H9 (cell line): ENCODE measurements around the gene LRG1. TPM values are rescaled to one million over a fixed set of nuclear protein-coding genes. Genes with fewer than 3 reads are reported as not detected.

Source experiments
- DNase-seq: peaks from one replicate; pipeline ENCODE4 v3.0.0-alpha.2; 2017
- H2AFZ ChIP-seq: one replicate; pipeline ENCODE4 v1.6.1; 2013; ENCODE audit warnings: mild to moderate bottlenecking, low read length, control low read depth, moderate library complexity
- H2AK5ac ChIP-seq: 2 replicates; pipeline ENCODE4 v1.6.1; 2013; ENCODE audit warnings: low read length, control low read depth, mixed read lengths; ENCODE audit not compliant: insufficient read length
- H2BK120ac ChIP-seq: one replicate; pipeline ENCODE4 v1.6.1; 2013; ENCODE audit warnings: low read depth, mild to moderate bottlenecking, low read length, control low read depth, inconsistent platforms; ENCODE audit not compliant: poor library complexity, severe bottlenecking
- H2BK12ac ChIP-seq: 2 replicates; pipeline ENCODE4 v1.6.1; 2013; ENCODE audit warnings: low read length, control low read depth, mixed read lengths, low read depth; ENCODE audit not compliant: insufficient read length
- H2BK15ac ChIP-seq: 2 replicates; pipeline ENCODE4 v1.6.1; 2013; ENCODE audit warnings: low read depth, low read length, control low read depth
- H2BK20ac ChIP-seq: one replicate; pipeline ENCODE4 v1.6.1; 2013; ENCODE audit warnings: low read depth, mild to moderate bottlenecking, low read length, control low read depth, inconsistent platforms; ENCODE audit not compliant: poor library complexity, severe bottlenecking
- H2BK5ac ChIP-seq: 2 replicates; pipeline ENCODE4 v1.6.1; 2013; ENCODE audit warnings: low read length, control low read depth, mixed read lengths; ENCODE audit not compliant: insufficient read length
- H3K14ac ChIP-seq: 2 replicates; pipeline ENCODE4 v1.6.1; 2013; ENCODE audit warnings: low read length, control low read depth; ENCODE audit not compliant: insufficient read depth
- H3K18ac ChIP-seq: 2 replicates; pipeline ENCODE4 v1.6.1; 2013; ENCODE audit warnings: low read depth, mild to moderate bottlenecking, mixed read lengths, low read length, control low read depth; ENCODE audit not compliant: insufficient read length
- H3K23ac ChIP-seq: 2 replicates; pipeline ENCODE4 v1.6.1; 2013; ENCODE audit warnings: low read length, control low read depth, mixed read lengths, low read depth; ENCODE audit not compliant: insufficient read length
- H3K23me2 ChIP-seq: 2 replicates; pipeline ENCODE4 v1.6.1; 2013; ENCODE audit warnings: low read depth, mild to moderate bottlenecking, mixed read lengths, low read length, control low read depth; ENCODE audit not compliant: insufficient read length, poor library complexity, severe bottlenecking
- H3K27ac ChIP-seq: 2 replicates; pipeline ENCODE4 v1.5.1; 2013; ENCODE audit warnings: low read length, control low read depth, mixed read lengths, low read depth; ENCODE audit not compliant: insufficient read length
- H3K27me3 ChIP-seq: 2 replicates; pipeline ENCODE4 v1.6.1; 2013; ENCODE audit warnings: low read length, control low read depth, inconsistent platforms; ENCODE audit not compliant: insufficient read depth
- H3K4ac ChIP-seq: 2 replicates; pipeline ENCODE4 v1.6.1; 2013; ENCODE audit warnings: low read depth, mild to moderate bottlenecking, control low read depth, inconsistent platforms, low read length, moderate library complexity
- H3K4me1 ChIP-seq: 2 replicates; pipeline ENCODE4 v1.6.1; 2013; ENCODE audit warnings: low read length, control low read depth, inconsistent platforms; ENCODE audit not compliant: insufficient read depth
- H3K4me2 ChIP-seq: 2 replicates; pipeline ENCODE4 v1.6.1; 2013; ENCODE audit warnings: low read length, control low read depth, mixed read lengths; ENCODE audit not compliant: insufficient read length, insufficient read depth
- H3K56ac ChIP-seq: 2 replicates; pipeline ENCODE4 v1.6.1; 2013; ENCODE audit warnings: low read depth, mild to moderate bottlenecking, mixed read lengths, low read length, control low read depth; ENCODE audit not compliant: insufficient read length
- H3K79me1 ChIP-seq: 2 replicates; pipeline ENCODE4 v1.6.1; 2013; ENCODE audit warnings: low read depth, mild to moderate bottlenecking, moderate library complexity, low read length, control low read depth, inconsistent platforms; ENCODE audit not compliant: insufficient read depth, poor library complexity, severe bottlenecking
- H3K79me2 ChIP-seq: 2 replicates; pipeline ENCODE4 v1.6.1; 2013; ENCODE audit warnings: low read length, control low read depth, inconsistent platforms; ENCODE audit not compliant: insufficient read depth
- H3K9ac ChIP-seq: 2 replicates; pipeline ENCODE4 v1.6.1; 2013; ENCODE audit warnings: low read length, control low read depth, mixed read lengths; ENCODE audit not compliant: insufficient read length; ENCODE audit errors: extremely low read depth
- H3K9me3 ChIP-seq: one replicate; pipeline ENCODE4 v1.6.1; 2013; ENCODE audit warnings: low read depth, low read length, inconsistent platforms; ENCODE audit not compliant: control insufficient read depth
- H3T11ph ChIP-seq: one replicate; pipeline ENCODE4 v1.6.1; 2013; ENCODE audit warnings: mild to moderate bottlenecking, low read length, control low read depth, inconsistent platforms
- H4K20me1 ChIP-seq: one replicate; pipeline ENCODE4 v1.6.1; 2013; ENCODE audit not compliant: control insufficient read depth, insufficient read length, insufficient read depth
- H4K5ac ChIP-seq: 2 replicates; pipeline ENCODE4 v1.6.1; 2013; ENCODE audit warnings: low read depth, mild to moderate bottlenecking, mixed read lengths, low read length, control low read depth; ENCODE audit not compliant: insufficient read length
- H4K8ac ChIP-seq: replicated peaks from 2 replicates; pipeline ENCODE4 v1.6.1; 2013; ENCODE audit warnings: low read length, control low read depth, mixed read lengths, low read depth; ENCODE audit not compliant: insufficient read length
- H4K91ac ChIP-seq: 2 replicates; pipeline ENCODE4 v1.6.1; 2013; ENCODE audit warnings: low read depth, mild to moderate bottlenecking, moderate library complexity, mixed read lengths, low read length, control low read depth; ENCODE audit not compliant: insufficient read length
- H3K27ac Mint-ChIP-seq, 3 experiments: 2 replicates in 2 of 3; 3 replicates in 1 of 3; pipeline ENCODE4 v1.8.0; 2020 to 2021; ENCODE audit warnings: mixed read lengths in 3 of 3, mild to moderate bottlenecking in 1 of 3, moderate library complexity in 1 of 3
- H3K27me3 Mint-ChIP-seq: 2 replicates; pipeline ENCODE4 v1.8.0; 2021; ENCODE audit warnings: low read depth, mild to moderate bottlenecking, moderate library complexity, mixed read lengths
- H3K36me3 Mint-ChIP-seq, 3 experiments: 2 replicates in 2 of 3; 3 replicates in 1 of 3; pipeline ENCODE4 v1.8.0; 2020 to 2021; ENCODE audit warnings: low read depth in 3 of 3, mixed read lengths in 3 of 3; ENCODE audit not compliant: insufficient read depth in 1 of 3
- H3K4me1 Mint-ChIP-seq, 2 experiments: 2 replicates each; pipeline ENCODE4 v1.8.0; 2020; ENCODE audit warnings: mixed read lengths in 2 of 2
- H3K4me3 Mint-ChIP-seq, 2 experiments: 2 replicates in 1 of 2; 3 replicates in 1 of 2; pipeline ENCODE4 v1.8.0; 2020 to 2021; ENCODE audit warnings: mild to moderate bottlenecking in 2 of 2, mixed read lengths in 2 of 2, moderate library complexity in 1 of 2
- H3K9me3 Mint-ChIP-seq, 2 experiments: 2 replicates in 1 of 2; 3 replicates in 1 of 2; pipeline ENCODE4 v1.8.0; 2020; ENCODE audit warnings: mild to moderate bottlenecking in 2 of 2, mixed read lengths in 2 of 2, moderate library complexity in 1 of 2
- CTCF ChIP-seq: fragments of 200-600 bp; sonication (generic); conservative IDR thresholded peaks from 3 replicates; pipeline ENCODE4 v1.8.0; 2021; ENCODE audit warnings: antibody characterized with exemption, mild to moderate bottlenecking
- WGBS: extraction: QIAGEN DNeasy Blood & Tissue Kit; methylation state at CpG from one replicate; pipeline ENCODE4 v1.1.7; 2013; ENCODE audit warnings: missing lambda C conversion rate, low lambda C conversion rate, mixed read lengths; ENCODE audit not compliant: insufficient read length; ENCODE audit errors: extremely low coverage; 5-methylcytosine and 5-hydroxymethylcytosine counted together
- total RNA-seq: library from RNA; stranded (reverse); gene quantifications from 2 replicates; pipeline ENCODE4 v1.2.1, GENCODE V29; 2021

The LRG1 gene
- total RNA-seq, 1 experiment from 2014 or later: 0.24 TPM

- H4K91ac ChIP-seq: no peak overlapping the region
- H2BK5ac ChIP-seq: no peak overlapping the region
- H3K79me1 ChIP-seq: no peaks in the 10 kb centered on the region
- H3K4me2 ChIP-seq: no peak overlapping the region
- H3T11ph ChIP-seq: no peak overlapping the region
- no peak overlapping the region for H2AFZ ChIP-seq
- H3K27me3 Mint-ChIP-seq: no peaks in the 10 kb centered on the region
- H3K4me3 Mint-ChIP-seq: no peak overlapping the region
- peaks cover 3% of the 10 kb centered on the region for H4K20me1 ChIP-seq
- no peak overlapping the region for H4K8ac ChIP-seq
- H3K23me2 ChIP-seq: no peaks in the 10 kb centered on the region
- WGBS: no CpG with 5 or more reads among the region's 61 CpGs
- peaks cover 17 to 44% (median 43%) of the 10 kb centered on the region in 3 experiments; a peak in 6 of 7 replicates for H3K36me3 Mint-ChIP-seq
- no peaks in the 10 kb centered on the region for H3K4me1 Mint-ChIP-seq
- TF ChIP-seq CTCF: no peak
- no peak overlapping the region for H3K4ac ChIP-seq
- H3K4me1 ChIP-seq: no peaks in the 10 kb centered on the region
- no peak overlapping the region for H3K14ac ChIP-seq
- no peak overlapping the region for H2BK120ac ChIP-seq
- H2BK12ac ChIP-seq: no peak overlapping the region
- no peak overlapping the region for H4K5ac ChIP-seq
- H2BK15ac ChIP-seq: no peak overlapping the region
- H3K9ac ChIP-seq: no peak overlapping the region
- H3K9me3 ChIP-seq: no peaks in the 10 kb centered on the region
- no peaks in the 10 kb centered on the region for H3K9me3 Mint-ChIP-seq
- H3K27ac Mint-ChIP-seq: no peak overlapping the region
- DNase-seq: no peak
- H3K27ac ChIP-seq: no peak overlapping the region
- H3K27me3 ChIP-seq: no peaks in the 10 kb centered on the region
- no peak overlapping the region for H2BK20ac ChIP-seq
- H3K56ac ChIP-seq: no peak overlapping the region
- H3K18ac ChIP-seq: no peak overlapping the region
- H3K79me2 ChIP-seq: no peaks in the 10 kb centered on the region
- no peak overlapping the region for H3K23ac ChIP-seq
- H2AK5ac ChIP-seq: no peak overlapping the region
Measured at GRCh38 chr19:4493929-4494690, 45.7 kb downstream of the LRG1 start.
